Airway epithelial cell (primary cell): ENCODE data around the gene SMIM27. TPM values are rescaled to one million over a fixed set of nuclear protein-coding genes. Genes with fewer than 3 reads are reported as not detected.

Experiments used
- total RNA-seq: library from RNA; depleted of rRNA; stranded (reverse); fragments of >200 nt; gene quantifications from 2 replicates; pipeline ENCODE4 v1.2.3, GENCODE V29; 2015

The SMIM27 gene
- 3.5 and 7.0 TPM in 2 replicates for total RNA-seq

GRCh38 chr9:32552172-32552872 lies at the start of gene SMIM27, which contains the start of gene TOPORS:
SMIM27 (plus strand) TSS chr9:32552327; CDS start chr9:32552435, 108 bp downstream.
TOPORS (minus strand) TSS chr9:32552586; CDS start chr9:32552436, 150 bp downstream.

GRCh38 chr9:32526041-32526706 lies 26.0 kb upstream of the SMIM27 start, which contains the start of gene RIGI:
RIGI (minus strand) TSS chr9:32526196; CDS start chr9:32526166, 30 bp downstream.

GRCh38 chr9:32572900-32573523 lies 20.9 kb downstream of the SMIM27 start, which contains the start of gene NDUFB6:
NDUFB6 (minus strand) TSS chr9:32573159; CDS start chr9:32573060, 99 bp downstream.

Other genes starting within 250 kb of the SMIM27 start
- 30.4 and 31.5 TPM in 2 replicates for gene ACO1, start 167.7 kb upstream of the SMIM27 start, total RNA-seq
- 3.2 TPM in 2 replicates for gene RIGI, start 26.1 kb upstream of the SMIM27 start, total RNA-seq
- gene TOPORS, start 259 bp downstream of the SMIM27 start, total RNA-seq: 15.1 and 17.9 TPM in 2 replicates
- gene NDUFB6, start 20.8 kb downstream of the SMIM27 start, total RNA-seq: 59.9 and 79.6 TPM in 2 replicates
- gene TAF1L, start 83.3 kb downstream of the SMIM27 start, total RNA-seq: not detected in 2 replicates
- not detected in 2 replicates for gene TMEM215, start 231.2 kb downstream of the SMIM27 start, total RNA-seq